IPS-20b (cell line): ENCODE results near the gene MAPRE3.

ENCODE experiments used
- H3K27ac ChIP-seq: one replicate; pipeline ENCODE4 v1.5.1; 2013; ENCODE audit warnings: low read length
- H3K27me3 ChIP-seq: 2 replicates; pipeline ENCODE4 v1.6.1; 2013; ENCODE audit warnings: mild to moderate bottlenecking, low read length, inconsistent platforms; ENCODE audit not compliant: insufficient read depth
- H3K36me3 ChIP-seq: 2 replicates; pipeline ENCODE4 v1.6.1; 2013; ENCODE audit warnings: low read depth, mild to moderate bottlenecking, inconsistent platforms, low read length, moderate library complexity; ENCODE audit not compliant: insufficient read depth
- H3K4me1 ChIP-seq: 2 replicates; pipeline ENCODE4 v1.6.1; 2013; ENCODE audit warnings: mild to moderate bottlenecking, control low read depth, inconsistent platforms, low read length, moderate library complexity; ENCODE audit not compliant: insufficient read depth
- H3K4me3 ChIP-seq: 2 replicates; pipeline ENCODE4 v1.5.1; 2013; ENCODE audit warnings: mild to moderate bottlenecking, low read length, inconsistent platforms
- H3K9ac ChIP-seq: 2 replicates; pipeline ENCODE4 v1.6.1; 2013; ENCODE audit warnings: low read depth, mild to moderate bottlenecking, inconsistent platforms, low read length, moderate library complexity
- H3K9me3 ChIP-seq: 2 replicates; pipeline ENCODE4 v1.6.1; 2013; ENCODE audit warnings: mild to moderate bottlenecking, low read depth, low read length, inconsistent platforms; ENCODE audit not compliant: insufficient read depth

Gene MAPRE3

DNA sequence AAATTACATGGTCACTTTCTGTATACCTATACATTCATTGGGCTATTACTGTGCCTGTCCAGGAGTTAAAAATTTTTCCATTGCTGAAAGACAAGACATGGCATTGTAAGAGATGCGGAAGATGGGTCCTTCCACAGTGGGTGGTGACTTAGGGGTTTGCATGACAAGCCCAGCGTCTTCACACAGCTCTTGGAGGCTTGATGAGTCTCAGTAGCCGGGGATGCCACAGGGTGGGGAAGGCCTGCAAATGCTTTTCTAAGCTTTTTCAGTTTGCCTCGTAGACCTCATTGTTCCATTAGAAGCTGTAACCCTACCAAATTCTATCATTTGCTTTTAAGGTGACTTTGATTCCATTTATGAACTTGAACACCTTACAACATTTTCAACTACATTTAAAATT is 18.1 kb upstream of the MAPRE3 start:
- Histone ChIP-seq H3K27ac (no peak overlapping the region), H3K4me1 (peaks cover 3% of the 10 kb centered on the region; the same call in 1 of the 2 replicates), H3K36me3 (no peaks in the 10 kb centered on the region), H3K9me3 (no peaks in the 10 kb centered on the region), H3K9ac (no peak overlapping the region), H3K4me3 (no peak overlapping the region), H3K27me3 (no peaks in the 10 kb centered on the region)

DNA sequence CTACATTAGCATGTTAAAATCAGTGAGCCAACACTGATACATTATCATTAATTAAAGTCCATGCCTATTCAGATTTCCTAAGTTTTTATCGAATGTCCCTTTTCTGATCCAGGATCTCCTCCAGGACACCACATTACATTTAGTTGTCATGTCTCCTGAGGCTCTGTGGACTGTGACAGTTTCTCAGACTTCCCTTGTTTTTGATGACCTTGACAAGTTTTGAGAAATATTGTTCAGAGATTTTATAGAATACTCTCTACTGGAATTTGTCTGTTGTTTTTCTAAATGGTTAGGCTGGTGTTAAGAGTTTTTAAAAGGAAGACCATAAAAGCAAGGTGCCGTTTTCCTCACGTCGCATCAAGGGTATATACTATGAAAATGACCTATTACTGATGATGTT is 16.3 kb upstream of the MAPRE3 start:
- H3K27me3 ChIP-seq, result no peaks in the 10 kb centered on the region; the same call in 1 of the 2 replicates
- H3K36me3 ChIP-seq, result no peaks in the 10 kb centered on the region
- H3K27ac ChIP-seq, result no peak overlapping the region
- peaks cover 3% of the 10 kb centered on the region; the same call in 1 of the 2 replicates for H3K4me1 ChIP-seq
- no peak overlapping the region for H3K9ac ChIP-seq
- H3K4me3 ChIP-seq, result no peak overlapping the region
- no peaks in the 10 kb centered on the region for H3K9me3 ChIP-seq

DNA sequence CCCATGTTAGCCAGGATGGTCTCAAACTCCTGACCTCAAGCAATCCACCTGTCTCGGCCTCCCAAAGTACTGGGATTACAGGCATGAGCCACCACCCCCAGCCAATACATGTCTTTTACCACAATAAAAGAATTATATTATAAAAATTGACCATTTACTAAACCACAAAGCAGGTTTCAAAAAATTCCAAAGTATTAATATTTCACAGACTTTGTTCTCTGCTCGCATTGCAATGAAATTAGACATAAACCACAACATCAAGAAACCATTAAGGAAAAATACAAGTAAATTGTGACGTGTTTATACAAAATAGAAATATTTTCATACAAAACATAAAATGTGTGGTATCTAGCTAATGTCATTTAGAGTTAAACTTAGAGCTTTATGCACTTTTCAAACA is 13.4 kb upstream of the MAPRE3 start:
- Histone ChIP-seq H3K27me3 (peaks cover 5% of the 10 kb centered on the region; the same call in 1 of the 2 replicates), H3K9me3 (no peaks in the 10 kb centered on the region)

DNA sequence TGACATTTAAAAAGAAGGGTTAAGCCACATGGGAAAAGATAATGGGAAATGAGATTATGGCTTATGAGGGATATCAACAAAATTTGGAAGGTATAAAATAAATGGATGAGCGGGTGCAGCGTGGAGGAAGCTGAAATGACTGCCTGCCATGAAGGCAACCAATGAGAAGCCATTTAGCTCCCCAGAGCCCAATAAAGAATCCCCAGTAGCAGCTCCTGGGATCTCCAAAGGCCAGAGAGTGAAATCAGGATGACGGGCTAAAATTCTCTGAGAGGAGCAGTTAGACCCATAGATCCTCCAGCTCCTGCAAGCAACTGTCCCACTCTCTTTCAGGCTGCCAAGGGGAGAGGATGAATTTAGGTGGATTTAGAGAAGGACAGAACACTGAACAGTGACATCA is 12.9 kb upstream of the MAPRE3 start:
- no peaks in the 10 kb centered on the region for H3K9me3 ChIP-seq
- H3K9ac ChIP-seq, result no peak overlapping the region
- no peak overlapping the region for H3K27ac ChIP-seq
- no peaks in the 10 kb centered on the region for H3K36me3 ChIP-seq
- no peak overlapping the region for H3K4me3 ChIP-seq
- peaks cover 5% of the 10 kb centered on the region; the same call in 1 of the 2 replicates for H3K27me3 ChIP-seq
- no peaks in the 10 kb centered on the region for H3K4me1 ChIP-seq

More for the DNA sequence above, 13.4 kb upstream of the MAPRE3 start:
- Histone ChIP-seq H3K4me1 (peaks cover 1% of the 10 kb centered on the region; the same call in 1 of the 2 replicates), H3K36me3 (no peaks in the 10 kb centered on the region), H3K27ac (no peak overlapping the region), H3K9ac (no peak overlapping the region), H3K4me3 (no peak overlapping the region)

DNA sequence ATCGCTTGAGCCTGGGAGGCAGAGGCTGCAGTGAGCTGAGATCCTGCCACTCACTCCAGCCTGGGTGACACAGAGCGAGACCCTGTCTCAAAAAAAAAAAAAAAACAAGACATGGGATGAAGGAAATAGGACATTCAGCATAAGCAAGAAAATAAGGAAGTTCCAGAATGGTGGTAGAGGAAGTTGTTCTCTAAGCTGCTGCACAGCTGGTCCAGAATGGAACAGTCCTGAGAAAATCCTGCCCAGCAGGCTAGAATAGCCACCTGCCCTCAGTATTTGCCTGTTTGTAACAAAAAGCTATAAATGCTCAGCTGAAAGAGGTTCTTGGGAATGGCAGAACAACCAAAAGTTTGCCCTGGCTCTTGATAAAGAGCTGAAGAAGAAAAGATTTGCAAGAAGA is 11.1 kb upstream of the MAPRE3 start:
- Histone ChIP-seq H3K27me3 (peaks cover 5% of the 10 kb centered on the region; the same call in 1 of the 2 replicates), H3K4me3 (no peak overlapping the region), H3K9ac (no peak overlapping the region), H3K9me3 (no peaks in the 10 kb centered on the region), H3K36me3 (no peaks in the 10 kb centered on the region), H3K27ac (no peak overlapping the region), H3K4me1 (no peaks in the 10 kb centered on the region)

DNA sequence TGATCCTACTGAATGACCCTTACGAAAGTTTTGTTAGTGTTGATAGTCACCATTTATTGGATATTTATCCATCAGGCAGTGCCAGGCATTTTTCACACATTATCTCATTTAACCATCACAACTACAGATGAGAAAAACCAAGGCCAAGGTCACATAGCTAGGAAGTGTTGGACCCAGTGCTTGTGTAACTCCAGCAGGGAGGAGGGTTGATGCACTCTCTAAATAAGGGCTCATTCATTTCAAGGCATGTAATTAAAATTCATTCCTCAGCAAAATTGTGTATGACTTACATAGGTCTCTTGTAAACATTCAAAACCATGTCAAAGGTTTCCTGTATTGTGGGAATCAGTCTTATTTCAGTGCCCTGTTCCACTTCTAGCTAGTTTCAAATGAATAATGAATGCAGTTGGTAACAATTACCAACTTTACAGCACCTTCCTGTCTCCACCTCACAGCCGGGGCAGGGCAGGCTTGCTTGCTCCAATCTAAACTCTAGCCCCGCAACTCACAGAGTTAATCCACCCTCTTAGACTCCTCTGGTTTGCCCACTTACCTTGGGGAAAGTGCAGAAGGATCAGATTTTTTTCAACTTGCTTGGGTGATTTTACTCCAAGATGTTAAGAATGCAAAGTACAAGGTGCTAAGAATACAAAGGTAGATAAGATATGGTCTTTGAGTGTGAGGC is 5.8 kb upstream of the MAPRE3 start:
- H3K36me3 ChIP-seq, result no peaks in the 10 kb centered on the region
- peaks cover 20% of the 10 kb centered on the region for H3K27me3 ChIP-seq
- H3K9me3 ChIP-seq, result no peaks in the 10 kb centered on the region
- no peak overlapping the region for H3K27ac ChIP-seq
- no peaks in the 10 kb centered on the region for H3K4me1 ChIP-seq
- H3K4me3 ChIP-seq, result no peak overlapping the region
- H3K9ac ChIP-seq, result no peak overlapping the region

DNA sequence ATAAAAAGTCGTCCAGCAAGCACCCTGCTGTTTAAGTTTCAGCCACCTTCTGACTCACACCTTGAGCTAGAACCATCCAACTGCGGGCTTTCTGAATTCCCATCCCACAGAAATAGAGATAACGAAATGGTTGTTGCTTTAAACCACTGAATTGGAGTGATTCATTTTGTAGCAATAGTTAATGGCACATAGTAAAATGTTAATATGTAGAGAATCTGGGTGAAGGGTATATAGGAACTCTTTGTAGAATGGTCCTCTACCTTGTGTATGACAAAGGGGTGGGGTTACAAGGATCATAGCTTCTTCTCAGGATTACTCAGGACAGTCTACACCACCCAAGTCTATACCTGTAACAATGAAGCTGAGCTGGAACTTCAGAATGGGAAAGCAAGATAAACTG is 2.4 kb upstream of the MAPRE3 start:
- peaks cover 40% of the 10 kb centered on the region for H3K27me3 ChIP-seq
- peaks cover 5% of the 10 kb centered on the region; the same call in 1 of the 2 replicates for H3K4me1 ChIP-seq
- no peak overlapping the region for H3K4me3 ChIP-seq
- H3K36me3 ChIP-seq, result no peaks in the 10 kb centered on the region
- H3K9me3 ChIP-seq, result no peaks in the 10 kb centered on the region
- H3K27ac ChIP-seq, result no peak overlapping the region
- no peak overlapping the region for H3K9ac ChIP-seq

DNA sequence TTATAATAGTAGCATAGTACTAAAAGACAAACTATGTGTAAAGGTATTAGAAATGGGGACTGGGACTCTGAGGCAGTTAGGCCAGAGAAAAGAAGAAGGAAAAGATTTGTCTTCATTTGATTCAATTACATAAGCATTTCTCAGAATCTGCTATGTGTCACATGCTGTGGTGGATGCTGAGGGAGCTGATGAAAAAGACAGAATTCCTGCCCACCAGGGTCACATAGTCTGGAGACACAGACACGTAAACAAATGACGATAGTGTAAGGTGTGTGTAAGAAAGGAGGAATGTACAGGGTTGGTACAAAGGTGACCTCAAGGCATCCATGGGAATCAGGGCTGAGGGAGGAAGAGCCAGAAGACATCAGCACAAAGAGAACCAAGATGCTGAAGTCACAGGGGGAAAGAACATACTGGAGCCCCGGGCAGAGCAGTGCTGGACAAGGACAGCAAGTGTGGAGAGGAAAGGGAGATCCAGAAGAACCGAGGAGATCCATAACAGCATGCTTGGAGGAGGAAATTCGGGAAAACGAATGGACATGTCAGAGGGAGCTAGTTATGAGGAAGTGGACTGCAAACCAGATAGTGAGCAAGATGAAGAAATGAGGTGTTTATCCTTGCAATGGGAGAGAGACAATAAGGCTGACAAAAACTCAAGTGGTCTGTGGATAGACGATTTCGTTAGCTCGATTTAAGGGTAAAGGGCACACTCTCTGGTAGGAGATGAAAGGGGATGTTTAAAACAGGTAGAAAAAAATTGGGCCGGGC is 1.2 kb upstream of the MAPRE3 start:
- Histone ChIP-seq H3K9ac (no peak overlapping the region), H3K36me3 (no peaks in the 10 kb centered on the region), H3K27ac (no peak overlapping the region), H3K4me3 (no peak overlapping the region), H3K27me3 (peaks cover 43% of the 10 kb centered on the region), H3K9me3 (no peaks in the 10 kb centered on the region), H3K4me1 (peaks cover 6% of the 10 kb centered on the region; the same call in 1 of the 2 replicates)

DNA sequence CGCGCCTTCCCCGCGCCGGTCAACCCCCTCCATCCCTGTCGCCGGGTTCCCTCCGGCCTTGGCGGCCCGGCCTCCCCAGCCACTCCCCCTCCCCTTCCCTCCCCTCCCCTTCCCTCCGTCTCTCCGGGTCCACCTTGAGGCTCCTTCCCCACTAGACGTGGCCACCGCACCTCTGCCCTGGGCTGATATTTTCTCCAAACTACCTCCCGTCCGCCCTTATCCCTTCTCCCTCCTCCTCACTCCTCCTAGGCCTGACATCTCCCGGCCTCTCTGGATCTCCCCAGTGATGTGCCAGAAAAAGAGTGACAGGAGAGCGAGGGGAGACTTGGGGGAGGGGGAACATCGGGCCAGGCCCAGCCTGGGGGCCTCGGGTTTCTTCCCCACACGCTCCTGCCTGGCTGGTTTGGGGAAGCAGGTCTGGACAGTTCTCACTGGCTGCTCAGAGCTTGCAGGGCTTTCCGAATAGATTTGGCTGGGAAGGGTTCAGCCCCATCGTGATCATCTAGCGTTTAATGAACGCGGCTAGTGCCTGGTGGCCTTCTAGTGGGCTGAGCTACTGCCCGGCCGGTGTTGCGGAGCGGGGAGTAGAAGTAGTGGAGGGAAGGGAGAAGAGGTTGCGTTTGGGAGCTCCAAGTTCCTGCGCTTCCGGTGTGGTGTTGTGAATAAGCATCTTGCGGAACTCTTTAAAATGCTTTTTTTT is 641 bp downstream of the MAPRE3 start:
- Histone ChIP-seq H3K27me3 (peaks cover 43% of the 10 kb centered on the region), H3K36me3 (no peaks in the 10 kb centered on the region), H3K4me1 (peaks cover 23% of the 10 kb centered on the region; the same call in 1 of the 2 replicates), H3K9me3 (no peaks in the 10 kb centered on the region), H3K9ac (peak overlapping the region; percentile 2; the same call in 1 of the 2 replicates), H3K4me3 (peak overlapping the region; percentile 72), H3K27ac (no peak overlapping the region)

DNA sequence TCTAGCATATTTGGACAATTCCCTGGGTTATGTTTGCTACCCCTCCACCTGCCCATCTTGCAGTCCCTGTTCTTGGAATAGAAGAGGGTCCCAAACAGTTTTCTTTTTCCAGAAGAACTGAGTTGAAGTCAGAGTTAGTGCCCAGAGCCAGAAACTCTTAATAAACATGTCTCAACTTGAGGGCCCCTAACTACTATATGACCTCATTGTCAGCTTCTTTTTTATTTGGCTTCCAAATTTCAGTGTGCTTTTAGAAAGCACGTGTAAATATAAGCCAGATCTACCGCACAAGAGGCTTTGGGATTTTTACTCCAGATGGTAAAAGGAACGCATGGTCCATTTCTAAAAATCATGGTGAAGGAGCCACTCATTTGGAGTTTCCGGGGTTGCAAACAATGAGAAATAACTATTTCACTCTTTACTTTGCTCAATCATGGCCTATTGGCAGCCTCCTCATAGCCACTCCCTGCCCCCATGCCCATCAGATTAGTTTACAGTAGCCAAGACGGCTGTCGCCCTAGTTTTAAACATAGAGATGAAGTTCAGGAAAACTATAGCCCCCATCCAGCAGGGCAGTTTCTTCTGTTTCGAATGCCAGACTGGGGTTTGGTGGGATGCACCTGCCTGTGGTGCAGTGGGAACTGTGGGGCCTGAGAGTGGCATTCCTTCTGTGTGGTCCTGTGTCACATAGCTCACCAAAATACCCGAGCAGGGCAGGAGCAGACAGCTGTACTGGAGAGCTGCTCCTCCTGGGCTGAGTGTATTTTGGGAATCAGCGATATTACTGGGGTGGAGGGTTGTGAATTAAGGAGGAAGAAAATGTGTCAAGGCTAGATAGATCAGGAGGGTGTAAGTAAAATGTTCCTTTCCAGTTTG is 1.7 kb downstream of the MAPRE3 start:
- H3K27me3 ChIP-seq, result peaks cover 43% of the 10 kb centered on the region
- peak overlapping the region; percentile 72; the same call in 1 of the 2 replicates for H3K4me3 ChIP-seq
- H3K36me3 ChIP-seq, result no peaks in the 10 kb centered on the region
- H3K9ac ChIP-seq, result no peak overlapping the region
- no peak overlapping the region for H3K27ac ChIP-seq
- no peaks in the 10 kb centered on the region for H3K9me3 ChIP-seq
- peaks cover 25% of the 10 kb centered on the region; the same call in 1 of the 2 replicates for H3K4me1 ChIP-seq

DNA sequence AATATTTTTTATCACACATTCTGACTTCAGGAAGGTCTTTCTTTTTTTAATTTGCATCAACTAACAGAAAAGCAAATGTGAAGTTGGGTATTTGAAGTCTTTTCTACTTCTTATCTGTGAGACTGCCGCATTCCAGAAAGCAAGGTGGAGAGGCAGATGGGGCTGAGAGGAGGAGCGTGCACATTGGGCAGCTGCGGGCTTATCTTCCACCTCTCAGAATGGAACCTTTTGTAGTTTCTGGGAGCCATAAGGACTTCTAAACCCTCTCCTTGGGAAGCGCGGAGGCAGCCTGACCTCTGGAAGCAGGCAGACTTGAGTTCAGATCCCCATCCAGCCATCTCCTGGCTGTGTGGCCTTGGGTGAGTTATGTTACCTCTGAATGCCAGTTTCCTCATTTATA is 3.9 kb downstream of the MAPRE3 start:
- peak overlapping the region; percentile 10; the same call in 1 of the 2 replicates for H3K4me3 ChIP-seq
- no peaks in the 10 kb centered on the region for H3K9me3 ChIP-seq
- no peaks in the 10 kb centered on the region for H3K36me3 ChIP-seq
- no peak overlapping the region for H3K9ac ChIP-seq
- peaks cover 25% of the 10 kb centered on the region; the same call in 1 of the 2 replicates for H3K4me1 ChIP-seq
- H3K27ac ChIP-seq, result no peak overlapping the region
- H3K27me3 ChIP-seq, result peaks cover 26% of the 10 kb centered on the region
